ENCODE measurements around the gene UBE2J2. TPM values are rescaled to one million over a fixed set of nuclear protein-coding genes. Genes with fewer than 3 reads are reported as not detected.

Gene UBE2J2
- total and polyA plus RNA-seq, 2 of the 13 experiments (the other 11 are each of a cell fraction or from before 2014, with no cell fraction given), result 25.4 to 29.4 TPM

GRCh38 chr1:1205769-1206375, 67.8 kb downstream of the UBE2J2 start (continued):
- TF ChIP-seq SKIL (CRISPR knock-in tag; IDR thresholded peaks at IDR 0.05; ENCODE audit: borderline replicate concordance) (0 out of 2 replicates have a peak, but pooled peaks have one; percentile 14), REL (CRISPR knock-in tag; conservative IDR thresholded peaks at IDR 0.05) (0 out of 2 replicates have a peak, but pooled peaks have one; percentile 60)

- Histone ChIP-seq H2AFZ (ENCODE audit: low read length) (no peak overlapping the region), H3K36me3 (replicated peaks in 1 of 2; ENCODE audit: control insufficient read depth in 1 of 2, insufficient read depth in 2 of 2, low read length in 2 of 2) (no peaks in the 10 kb centered on the region), H3K79me2 (ENCODE audit: insufficient read depth, low read length) (no peaks in the 10 kb centered on the region), H3K4me3 (replicated peaks in 1 of 3; ENCODE audit: insufficient read depth in 1 of 3, low read depth in 2 of 3, low read length in 3 of 3) (no peak overlapping the region), H3K9me3 (ENCODE audit: low read length) (no peaks in the 10 kb centered on the region), H3K9ac (ENCODE audit: insufficient read depth, low read depth, low read length) (no peak overlapping the region), H4K20me1 (ENCODE audit: insufficient read depth, low read length) (no peaks in the 10 kb centered on the region), H3K4me1 (ENCODE audit: insufficient read depth, low read length) (peaks cover 7% of the 10 kb centered on the region), H3K4me2 (ENCODE audit: low read depth, low read length) (no peak overlapping the region), H3K27ac (ENCODE audit: extremely low read length, insufficient read depth, low read length) (no peak overlapping the region), H3K27me3 (ENCODE audit: control insufficient read depth in 1 of 2, insufficient read depth in 2 of 2, low read length in 2 of 2) (peaks cover 19 to 71% of the 10 kb centered on the region in 2 experiments; a peak in 4 of 5 replicates)
- ChIA-PET CTCF (ENCODE audit: low intra/inter-chr PET ratio, low total read pairs) (no interaction called here), POLR2A (no interaction called here)
- ATAC-seq (peak; percentile 5; the same call in 2 of the 3 replicates), DNase-seq (ENCODE audit: low spot score) (no peak), FAIRE-seq (no peak)
- in situ Hi-C loops (cut with HindIII; ENCODE audit: extremely low pct_ligation_motif_present, low pct_unique_long_range_greater_than_20kb), result no loop called here
- no TSS peak for BruUV-seq (replicated peaks)
- TF ChIP-seq NRL (CRISPR knock-in tag; IDR thresholded peaks at IDR 0.05; ENCODE audit: borderline replicate concordance) (no peak), ZNF800 (CRISPR knock-in tag; IDR thresholded peaks at IDR 0.05) (no peak), ZNF782 (CRISPR knock-in tag; IDR thresholded peaks at IDR 0.05; ENCODE audit: borderline replicate concordance) (no peak), TIGD3 (CRISPR knock-in tag; IDR thresholded peaks at IDR 0.05; ENCODE audit: borderline replicate concordance) (no peak), ADNP (CRISPR knock-in tag; IDR thresholded peaks at IDR 0.05) (no peak), ZNF619 (CRISPR knock-in tag; IDR thresholded peaks at IDR 0.05) (no peak), JDP2 (CRISPR knock-in tag; IDR thresholded peaks at IDR 0.05; ENCODE audit: borderline replicate concordance) (no peak), ZC3H13 (CRISPR knock-in tag; IDR thresholded peaks at IDR 0.05) (no peak)
- WGBS (ENCODE audit: low lambda C conversion rate), result no CpG with 5 or more reads among the region's 19 CpGs
- intact Hi-C loops (cut with micrococcal nuclease; ENCODE audit: unreplicated experiment), result no loop called here
Measured at GRCh38 chr1:1204998-1205768, 68.5 kb downstream of the UBE2J2 start.

All from HepG2 (cell line).